OCI-LY3 (cell line): ENCODE results near the gene LTA.
A peak's percentile ranks its signal among the peaks of the same experiment; 100 is the strongest.

Experiments
- H2AFZ ChIP-seq: fragments of 200-600, 300-600 bp; shearing (Covaris generic); 2 replicates; pipeline ENCODE4 v1.6.0; 2014; ENCODE audit warnings: antibody characterized with exemption, low read depth, low read length
- H3K27ac ChIP-seq: fragments of 200-600, 300-600 bp; sonication (generic); 2 replicates; pipeline ENCODE4 v1.5.1; 2014; ENCODE audit warnings: mild to moderate bottlenecking, low read length, moderate library complexity, mixed read lengths
- H3K27me3 ChIP-seq: fragments of 200-600, 300-600 bp; sonication (generic); 2 replicates; pipeline ENCODE4 v1.6.1; 2014; ENCODE audit warnings: low read depth, low read length, mixed read lengths
- H3K36me3 ChIP-seq: fragments of 200-600, 300-600 bp; sonication (generic); replicated peaks from 2 replicates; pipeline ENCODE3; 2014; ENCODE audit warnings: low read depth, low read length, mixed read lengths
- H3K4me1 ChIP-seq: fragments of 300-600, 200-600 bp; sonication (generic); 2 replicates; pipeline ENCODE4 v1.6.1; 2014; ENCODE audit warnings: low read length, mixed read lengths
- H3K4me2 ChIP-seq: fragments of 200-600, 300-600 bp; sonication (generic); 2 replicates; pipeline ENCODE4 v1.6.1; 2014; ENCODE audit warnings: low read length, mixed read lengths
- H3K4me3 ChIP-seq: fragments of 300-600, 200-600 bp; sonication (generic); 2 replicates; pipeline ENCODE4 v1.5.1; 2014; ENCODE audit warnings: antibody characterized with exemption, mild to moderate bottlenecking, low read length, moderate library complexity
- H3K79me2 ChIP-seq: fragments of 300-600, 200-600 bp; shearing (Covaris generic); 2 replicates; pipeline ENCODE4 v1.6.1; 2014; ENCODE audit warnings: mild to moderate bottlenecking, low read length, mixed read lengths
- H3K9ac ChIP-seq: fragments of 300-600, 200-600 bp; shearing (Covaris generic); 2 replicates; pipeline ENCODE4 v1.6.0; 2014; ENCODE audit warnings: mild to moderate bottlenecking, low read length, moderate library complexity
- H3K9me3 ChIP-seq: fragments of 200-600, 300-600 bp; shearing (Covaris generic); 2 replicates; pipeline ENCODE4 v1.6.1; 2014; ENCODE audit warnings: low read length, mixed read lengths; ENCODE audit not compliant: insufficient read depth
- H4K20me1 ChIP-seq: fragments of 200-600, 300-600 bp; sonication (generic); 2 replicates; pipeline ENCODE4 v1.6.1; 2016; ENCODE audit warnings: low read length, mixed read lengths; ENCODE audit not compliant: insufficient read depth
- EZH2phosphoT487 ChIP-seq: fragments of 200-600 bp; shearing (Covaris generic); IDR thresholded peaks from 2 replicates; pipeline ENCODE4 v1.6.1; 2018; ENCODE audit warnings: antibody characterized with exemption, mixed run types, low read depth
- TF ChIP-seq, protein P1 (sequence below): fragments of 200-600, 300-600 bp; sonication (generic); IDR thresholded peaks from 2 replicates; pipeline ENCODE4 v1.5.1; 2014; ENCODE audit warnings: antibody characterized with exemption, low read length, low read depth

The LTA gene

DNA sequence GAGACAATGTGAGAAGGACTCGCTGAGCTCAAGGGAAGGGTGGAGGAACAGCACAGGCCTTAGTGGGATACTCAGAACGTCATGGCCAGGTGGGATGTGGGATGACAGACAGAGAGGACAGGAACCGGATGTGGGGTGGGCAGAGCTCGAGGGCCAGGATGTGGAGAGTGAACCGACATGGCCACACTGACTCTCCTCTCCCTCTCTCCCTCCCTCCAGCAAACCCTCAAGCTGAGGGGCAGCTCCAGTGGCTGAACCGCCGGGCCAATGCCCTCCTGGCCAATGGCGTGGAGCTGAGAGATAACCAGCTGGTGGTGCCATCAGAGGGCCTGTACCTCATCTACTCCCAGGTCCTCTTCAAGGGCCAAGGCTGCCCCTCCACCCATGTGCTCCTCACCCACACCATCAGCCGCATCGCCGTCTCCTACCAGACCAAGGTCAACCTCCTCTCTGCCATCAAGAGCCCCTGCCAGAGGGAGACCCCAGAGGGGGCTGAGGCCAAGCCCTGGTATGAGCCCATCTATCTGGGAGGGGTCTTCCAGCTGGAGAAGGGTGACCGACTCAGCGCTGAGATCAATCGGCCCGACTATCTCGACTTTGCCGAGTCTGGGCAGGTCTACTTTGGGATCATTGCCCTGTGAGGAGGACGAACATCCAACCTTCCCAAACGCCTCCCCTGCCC is 4.9 kb downstream of the LTA start:
- TF ChIP-seq, protein P1, sequence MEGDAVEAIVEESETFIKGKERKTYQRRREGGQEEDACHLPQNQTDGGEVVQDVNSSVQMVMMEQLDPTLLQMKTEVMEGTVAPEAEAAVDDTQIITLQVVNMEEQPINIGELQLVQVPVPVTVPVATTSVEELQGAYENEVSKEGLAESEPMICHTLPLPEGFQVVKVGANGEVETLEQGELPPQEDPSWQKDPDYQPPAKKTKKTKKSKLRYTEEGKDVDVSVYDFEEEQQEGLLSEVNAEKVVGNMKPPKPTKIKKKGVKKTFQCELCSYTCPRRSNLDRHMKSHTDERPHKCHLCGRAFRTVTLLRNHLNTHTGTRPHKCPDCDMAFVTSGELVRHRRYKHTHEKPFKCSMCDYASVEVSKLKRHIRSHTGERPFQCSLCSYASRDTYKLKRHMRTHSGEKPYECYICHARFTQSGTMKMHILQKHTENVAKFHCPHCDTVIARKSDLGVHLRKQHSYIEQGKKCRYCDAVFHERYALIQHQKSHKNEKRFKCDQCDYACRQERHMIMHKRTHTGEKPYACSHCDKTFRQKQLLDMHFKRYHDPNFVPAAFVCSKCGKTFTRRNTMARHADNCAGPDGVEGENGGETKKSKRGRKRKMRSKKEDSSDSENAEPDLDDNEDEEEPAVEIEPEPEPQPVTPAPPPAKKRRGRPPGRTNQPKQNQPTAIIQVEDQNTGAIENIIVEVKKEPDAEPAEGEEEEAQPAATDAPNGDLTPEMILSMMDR: no peak
- TF ChIP-seq EZH2phosphoT487: no peak
- no peak overlapping the region for H2AFZ ChIP-seq
- H3K9ac ChIP-seq: peak overlapping the region; percentile 92
- H3K79me2 ChIP-seq: peaks cover 99% of the 10 kb centered on the region
- H4K20me1 ChIP-seq: peaks cover 26% of the 10 kb centered on the region
- no peaks in the 10 kb centered on the region for H3K9me3 ChIP-seq
- peak overlapping the region; percentile 100 for H3K27ac ChIP-seq
- peaks cover 61% of the 10 kb centered on the region for H3K36me3 ChIP-seq
- no peaks in the 10 kb centered on the region for H3K27me3 ChIP-seq
- peaks cover 47% of the 10 kb centered on the region for H3K4me1 ChIP-seq
- H3K4me3 ChIP-seq: peak overlapping the region; percentile 98
- H3K4me2 ChIP-seq: peak overlapping the region; percentile 100

DNA sequence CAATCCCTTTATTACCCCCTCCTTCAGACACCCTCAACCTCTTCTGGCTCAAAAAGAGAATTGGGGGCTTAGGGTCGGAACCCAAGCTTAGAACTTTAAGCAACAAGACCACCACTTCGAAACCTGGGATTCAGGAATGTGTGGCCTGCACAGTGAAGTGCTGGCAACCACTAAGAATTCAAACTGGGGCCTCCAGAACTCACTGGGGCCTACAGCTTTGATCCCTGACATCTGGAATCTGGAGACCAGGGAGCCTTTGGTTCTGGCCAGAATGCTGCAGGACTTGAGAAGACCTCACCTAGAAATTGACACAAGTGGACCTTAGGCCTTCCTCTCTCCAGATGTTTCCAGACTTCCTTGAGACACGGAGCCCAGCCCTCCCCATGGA is 5.5 kb downstream of the LTA start:
- Histone ChIP-seq H2AFZ (no peak overlapping the region), H3K4me1 (peaks cover 52% of the 10 kb centered on the region), H3K4me3 (peak overlapping the region; percentile 98), H4K20me1 (peaks cover 26% of the 10 kb centered on the region), H3K36me3 (peaks cover 59% of the 10 kb centered on the region), H3K4me2 (peak overlapping the region; percentile 100), H3K27ac (peak overlapping the region; percentile 100), H3K27me3 (no peaks in the 10 kb centered on the region), H3K9me3 (no peaks in the 10 kb centered on the region), H3K9ac (peak overlapping the region; percentile 92), H3K79me2 (peaks cover 99% of the 10 kb centered on the region)
- TF ChIP-seq EZH2phosphoT487: no peak
- TF ChIP-seq, protein P1: no peak

DNA sequence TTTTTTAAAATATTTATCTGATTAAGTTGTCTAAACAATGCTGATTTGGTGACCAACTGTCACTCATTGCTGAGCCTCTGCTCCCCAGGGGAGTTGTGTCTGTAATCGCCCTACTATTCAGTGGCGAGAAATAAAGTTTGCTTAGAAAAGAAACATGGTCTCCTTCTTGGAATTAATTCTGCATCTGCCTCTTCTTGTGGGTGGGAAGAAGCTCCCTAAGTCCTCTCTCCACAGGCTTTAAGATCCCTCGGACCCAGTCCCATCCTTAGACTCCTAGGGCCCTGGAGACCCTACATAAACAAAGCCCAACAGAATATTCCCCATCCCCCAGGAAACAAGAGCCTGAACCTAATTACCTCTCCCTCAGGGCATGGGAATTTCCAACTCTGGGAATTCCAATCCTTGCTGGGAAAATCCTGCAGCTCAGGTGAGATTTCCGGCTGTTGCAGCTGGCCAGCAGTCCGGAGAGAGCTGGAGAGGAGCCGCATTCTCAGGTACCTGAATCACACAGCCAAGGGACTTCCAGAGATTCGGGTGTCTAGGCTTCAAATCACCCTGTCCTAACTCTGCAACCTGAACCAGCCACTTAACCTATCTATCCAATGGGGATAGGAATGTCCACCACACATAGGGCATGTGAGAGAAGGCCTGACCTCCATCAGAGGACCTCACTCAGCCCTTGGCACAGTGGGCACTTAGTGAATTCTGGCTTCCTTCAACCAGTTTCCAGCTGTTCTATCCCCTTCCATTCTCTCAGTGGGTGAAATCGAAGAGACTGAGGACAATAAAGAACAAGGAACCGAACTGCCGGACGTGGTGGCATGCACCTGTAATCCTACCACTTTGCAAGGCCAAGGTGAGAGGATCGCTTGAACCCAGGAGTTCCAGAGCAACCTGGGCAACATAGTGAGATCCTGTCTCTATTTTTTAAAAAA is 6.4 kb downstream of the LTA start:
- Histone ChIP-seq H3K9me3 (no peaks in the 10 kb centered on the region), H3K9ac (peak overlapping the region; percentile 92), H3K79me2 (peaks cover 96% of the 10 kb centered on the region), H2AFZ (no peak overlapping the region), H3K4me1 (peaks cover 50% of the 10 kb centered on the region), H3K27me3 (no peaks in the 10 kb centered on the region), H3K4me3 (peak overlapping the region; percentile 98), H3K27ac (peak overlapping the region; percentile 100), H3K36me3 (peaks cover 50% of the 10 kb centered on the region), H4K20me1 (peaks cover 26% of the 10 kb centered on the region), H3K4me2 (peak overlapping the region; percentile 100)
- no peak for TF ChIP-seq EZH2phosphoT487
- TF ChIP-seq, protein P1: no peak

DNA sequence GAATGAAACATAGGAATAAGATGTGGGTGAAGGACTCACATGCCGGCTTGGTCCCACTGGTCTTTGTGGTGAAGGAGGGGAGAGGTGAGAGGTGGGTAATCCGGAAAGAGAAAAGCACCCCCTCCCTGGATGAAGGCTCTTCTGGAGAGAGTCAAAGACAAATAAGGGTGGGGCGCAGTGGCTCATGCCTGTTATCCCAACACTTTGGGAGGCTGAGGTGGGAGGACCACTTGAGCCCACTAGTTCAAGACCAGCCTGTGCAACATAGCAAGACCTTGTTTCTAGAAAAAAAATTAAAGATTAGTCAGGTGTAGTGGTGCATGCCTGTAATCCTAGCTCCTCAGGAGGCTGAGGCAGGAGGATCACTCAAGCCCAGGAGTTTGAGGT is 7.0 kb downstream of the LTA start:
- Histone ChIP-seq H3K9me3 (no peaks in the 10 kb centered on the region), H3K4me2 (peak overlapping the region; percentile 100), H3K36me3 (peaks cover 46% of the 10 kb centered on the region), H3K27ac (peak overlapping the region; percentile 100), H3K79me2 (peaks cover 94% of the 10 kb centered on the region), H3K4me1 (peaks cover 44% of the 10 kb centered on the region), H2AFZ (no peak overlapping the region), H3K27me3 (no peaks in the 10 kb centered on the region), H3K9ac (peak overlapping the region; percentile 94; the same call in 1 of the 2 replicates), H4K20me1 (peaks cover 26% of the 10 kb centered on the region), H3K4me3 (peak overlapping the region; percentile 98)
- no peak for TF ChIP-seq EZH2phosphoT487
- TF ChIP-seq, protein P1: no peak
